ENCODE data around the gene VWDE. TPM values are rescaled to one million over a fixed set of nuclear protein-coding genes. Genes with fewer than 3 reads are reported as not detected.
"Not testable (repeated sequence)": the region's sequence is repeated elsewhere in the genome, so short reads cannot be mapped to it uniquely, and the experiment has no call there.

The VWDE gene
- total RNA-seq (2014; rRNA removed; shearing (Covaris generic); ENCODE audit: low replicate concordance), result not detected in 2 replicates

DNA sequence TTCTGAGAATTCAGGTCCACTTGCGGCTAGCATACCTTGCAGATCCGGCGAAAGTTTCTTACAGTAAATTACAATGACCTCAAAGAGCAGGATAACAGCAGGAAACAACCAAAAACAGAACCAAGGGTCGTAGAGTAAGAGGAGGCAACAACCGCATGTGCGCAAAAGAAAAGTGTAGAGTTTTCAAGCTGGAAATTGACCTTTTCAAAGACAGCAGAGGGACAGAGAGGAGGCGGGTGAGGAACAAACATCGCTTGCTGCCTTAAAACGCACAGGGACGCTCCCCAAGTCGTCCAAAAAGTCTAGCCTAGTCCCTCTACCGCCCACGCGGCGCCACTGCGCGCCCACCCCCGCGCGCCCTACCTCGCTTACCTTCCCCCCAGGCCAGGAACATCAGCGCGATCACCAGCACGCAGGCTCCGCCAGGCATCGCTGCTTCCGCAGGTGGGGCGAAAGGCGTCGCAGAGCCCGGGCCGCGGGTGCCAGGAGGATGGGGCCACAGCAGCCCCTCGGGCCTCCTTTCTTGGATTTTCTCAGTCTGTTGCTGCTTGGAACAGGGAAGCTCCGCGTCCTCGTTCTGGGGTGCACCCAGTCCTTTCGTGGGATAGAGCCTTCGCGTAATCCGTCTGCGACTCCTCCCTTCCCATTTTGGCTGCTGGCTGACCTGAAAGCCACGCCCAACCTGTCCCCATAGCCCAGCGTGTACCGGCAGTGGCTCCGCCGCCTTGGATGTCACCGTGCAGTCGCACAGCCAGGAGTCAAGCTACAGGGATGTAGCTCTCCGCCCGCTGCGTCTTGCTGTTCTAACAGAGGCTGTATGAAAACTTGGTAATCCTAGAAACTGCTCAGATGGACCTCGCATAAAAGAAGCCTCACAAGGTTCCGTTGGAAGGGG lies at the start of gene VWDE:
Gene VWDE (minus strand): TSS at position 579 of the 895 bp plus-strand sequence. CDS start 149 bp downstream, at position 430.
- H3K9me2 ChIP-seq (replicated peaks; ENCODE audit: insufficient read depth, low read length), result no peaks in the 10 kb centered on the region
- H3K36me3 ChIP-seq (ENCODE audit: insufficient read depth, low read length), result no peaks in the 10 kb centered on the region
- H4K20me1 ChIP-seq (ENCODE audit: insufficient read depth, low read depth, low read length), result no peaks in the 10 kb centered on the region
- no peaks in the 10 kb centered on the region for H3K27me3 ChIP-seq (ENCODE audit: low read length)
- H3K27ac ChIP-seq (ENCODE audit: low read length), result no peak within 1 kb of the TSS
- H3K79me2 ChIP-seq (ENCODE audit: low read length), result no peaks in the 10 kb centered on the region
- no peaks in the 10 kb centered on the region for H3K9me3 ChIP-seq (ENCODE audit: low read length)
- H3K4me2 ChIP-seq (ENCODE audit: low read depth, low read length, poor library complexity, severe bottlenecking), result no peak within 1 kb of the TSS
- H2AFZ ChIP-seq (ENCODE audit: low read length), result no peak within 1 kb of the TSS
- no peak within 1 kb of the TSS for H3K9ac ChIP-seq (ENCODE audit: low read length)
- DNase-seq, result no peak
- H3K4me1 ChIP-seq (ENCODE audit: low read length), result no peaks in the 10 kb centered on the region
- no peak within 1 kb of the TSS for H3K4me3 ChIP-seq (ENCODE audit: low read length)

DNA sequence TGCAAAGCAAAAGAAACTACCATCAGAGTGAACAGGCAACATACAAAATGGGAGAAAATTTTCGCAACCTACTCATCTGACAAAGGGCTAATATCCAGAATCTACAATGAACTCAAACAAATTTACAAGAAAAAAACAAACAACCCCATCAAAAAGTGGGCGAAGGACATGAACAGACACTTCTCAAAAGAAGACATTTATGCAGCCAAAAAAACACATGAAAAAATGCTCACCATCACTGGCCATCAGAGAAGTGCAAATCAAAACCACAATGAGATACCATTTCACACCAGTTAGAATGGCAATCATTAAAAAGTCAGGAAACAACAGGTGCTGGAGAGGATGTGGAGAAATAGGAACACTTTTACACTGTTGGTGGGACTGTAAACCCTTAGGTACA lies 49.5 kb upstream of the VWDE start:
- H3K27ac ChIP-seq (ENCODE audit: low read length); H3K9me2 ChIP-seq (replicated peaks; ENCODE audit: insufficient read depth, low read length); H3K9ac ChIP-seq (ENCODE audit: low read length); H3K79me2 ChIP-seq (ENCODE audit: low read length); H3K9me3 ChIP-seq (ENCODE audit: low read length); H3K4me3 ChIP-seq (ENCODE audit: low read length); H3K4me2 ChIP-seq (ENCODE audit: low read depth, low read length, poor library complexity, severe bottlenecking); H2AFZ ChIP-seq (ENCODE audit: low read length); DNase-seq; H3K27me3 ChIP-seq (ENCODE audit: low read length); H3K36me3 ChIP-seq (ENCODE audit: insufficient read depth, low read length); H3K4me1 ChIP-seq (ENCODE audit: low read length); H4K20me1 ChIP-seq (ENCODE audit: insufficient read depth, low read depth, low read length): not testable (repeated sequence)

DNA sequence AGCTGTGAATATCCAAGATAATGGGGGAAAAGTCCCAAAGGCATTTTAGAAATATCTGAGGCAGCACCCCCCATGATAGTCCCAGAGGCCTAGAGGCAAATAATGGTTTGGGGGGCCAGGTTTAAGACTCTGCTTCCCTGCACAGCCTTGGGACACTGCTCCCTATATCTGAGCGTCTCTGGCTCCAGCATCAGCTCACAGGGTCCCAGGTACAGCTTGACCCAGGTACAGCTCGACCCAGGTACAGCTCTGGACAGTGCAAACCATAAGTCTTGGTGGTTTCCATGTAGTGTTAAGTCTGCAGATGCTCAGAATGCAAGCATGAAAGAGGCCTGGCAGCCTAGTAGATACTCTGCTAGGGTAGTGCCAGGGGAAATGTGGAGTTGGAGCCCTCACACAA lies 47.0 kb upstream of the VWDE start:
- no peak overlapping the region for H3K4me2 ChIP-seq (ENCODE audit: low read depth, low read length, poor library complexity, severe bottlenecking)
- H4K20me1 ChIP-seq (ENCODE audit: insufficient read depth, low read depth, low read length), result no peaks in the 10 kb centered on the region
- no peak for DNase-seq
- H3K9ac ChIP-seq (ENCODE audit: low read length), result no peak overlapping the region
- no peaks in the 10 kb centered on the region for H3K27me3 ChIP-seq (ENCODE audit: low read length)
- no peaks in the 10 kb centered on the region for H3K79me2 ChIP-seq (ENCODE audit: low read length)
- no peak overlapping the region for H3K4me3 ChIP-seq (ENCODE audit: low read length)
- no peaks in the 10 kb centered on the region for H3K9me3 ChIP-seq (ENCODE audit: low read length)
- no peak overlapping the region for H3K27ac ChIP-seq (ENCODE audit: low read length)
- no peak overlapping the region for H2AFZ ChIP-seq (ENCODE audit: low read length)
- no peaks in the 10 kb centered on the region for H3K36me3 ChIP-seq (ENCODE audit: insufficient read depth, low read length)
- H3K4me1 ChIP-seq (ENCODE audit: low read length), result peaks cover 4% of the 10 kb centered on the region
- no peaks in the 10 kb centered on the region for H3K9me2 ChIP-seq (replicated peaks; ENCODE audit: insufficient read depth, low read length)

DNA sequence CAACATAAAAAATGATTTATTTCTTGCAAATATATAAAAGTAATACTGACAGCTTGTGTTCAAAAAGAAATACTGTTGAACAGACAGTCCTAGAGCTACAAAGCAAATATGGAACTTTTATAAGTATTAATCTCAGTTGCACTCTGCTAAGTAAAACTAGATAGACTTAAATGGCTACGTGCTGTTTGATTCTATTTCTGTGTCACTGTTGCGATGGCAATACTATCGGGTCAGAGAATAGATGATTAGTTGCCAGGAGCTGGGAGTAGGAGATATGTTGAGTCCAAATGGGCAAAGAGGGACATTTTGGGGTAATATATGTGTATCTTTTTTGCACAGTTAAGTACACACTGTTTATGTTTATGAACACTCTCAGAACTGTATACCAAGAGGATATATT lies 41.1 kb upstream of the VWDE start:
- Histone ChIP-seq H3K36me3 (ENCODE audit: insufficient read depth, low read length) (no peaks in the 10 kb centered on the region), H3K27me3 (ENCODE audit: low read length) (no peaks in the 10 kb centered on the region), H2AFZ (ENCODE audit: low read length) (no peak overlapping the region), H4K20me1 (ENCODE audit: insufficient read depth, low read depth, low read length) (no peaks in the 10 kb centered on the region), H3K4me2 (ENCODE audit: low read depth, low read length, poor library complexity, severe bottlenecking) (no peak overlapping the region), H3K9me2 (replicated peaks; ENCODE audit: insufficient read depth, low read length) (no peaks in the 10 kb centered on the region), H3K79me2 (ENCODE audit: low read length) (no peaks in the 10 kb centered on the region), H3K9me3 (ENCODE audit: low read length) (no peaks in the 10 kb centered on the region), H3K9ac (ENCODE audit: low read length) (no peak overlapping the region), H3K4me1 (ENCODE audit: low read length) (no peaks in the 10 kb centered on the region), H3K27ac (ENCODE audit: low read length) (no peak overlapping the region), H3K4me3 (ENCODE audit: low read length) (no peak overlapping the region)
- DNase-seq, result no peak

DNA sequence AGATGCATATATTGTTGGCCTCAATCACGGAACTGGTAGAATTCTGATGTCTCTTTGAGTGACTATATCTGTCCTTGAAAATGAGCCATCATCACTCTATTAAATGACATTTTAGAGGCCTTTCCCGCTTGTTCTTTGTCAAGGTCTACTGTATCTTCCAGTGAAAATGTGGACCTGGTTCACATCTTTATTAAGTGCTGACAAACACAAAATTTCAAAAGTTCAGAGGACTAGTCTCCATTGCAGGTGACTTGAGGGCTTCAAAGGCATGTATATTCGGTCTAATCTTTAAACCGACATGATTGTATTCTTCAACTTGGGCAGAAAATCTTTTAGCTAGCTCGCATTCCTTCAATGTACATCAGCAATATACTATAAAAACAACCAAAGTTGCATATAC lies 36.6 kb upstream of the VWDE start:
- Histone ChIP-seq H4K20me1 (ENCODE audit: insufficient read depth, low read depth, low read length) (no peaks in the 10 kb centered on the region), H2AFZ (ENCODE audit: low read length) (no peak overlapping the region), H3K27ac (ENCODE audit: low read length) (no peak overlapping the region), H3K79me2 (ENCODE audit: low read length) (no peaks in the 10 kb centered on the region), H3K4me3 (ENCODE audit: low read length) (no peak overlapping the region), H3K4me1 (ENCODE audit: low read length) (peaks cover 4% of the 10 kb centered on the region; the same call in 1 of the 2 replicates), H3K9me2 (replicated peaks; ENCODE audit: insufficient read depth, low read length) (no peaks in the 10 kb centered on the region), H3K4me2 (ENCODE audit: low read depth, low read length, poor library complexity, severe bottlenecking) (no peak overlapping the region), H3K36me3 (ENCODE audit: insufficient read depth, low read length) (no peaks in the 10 kb centered on the region), H3K9me3 (ENCODE audit: low read length) (no peaks in the 10 kb centered on the region), H3K27me3 (ENCODE audit: low read length) (no peaks in the 10 kb centered on the region), H3K9ac (ENCODE audit: low read length) (no peak overlapping the region)
- DNase-seq, result peak; percentile 4

DNA sequence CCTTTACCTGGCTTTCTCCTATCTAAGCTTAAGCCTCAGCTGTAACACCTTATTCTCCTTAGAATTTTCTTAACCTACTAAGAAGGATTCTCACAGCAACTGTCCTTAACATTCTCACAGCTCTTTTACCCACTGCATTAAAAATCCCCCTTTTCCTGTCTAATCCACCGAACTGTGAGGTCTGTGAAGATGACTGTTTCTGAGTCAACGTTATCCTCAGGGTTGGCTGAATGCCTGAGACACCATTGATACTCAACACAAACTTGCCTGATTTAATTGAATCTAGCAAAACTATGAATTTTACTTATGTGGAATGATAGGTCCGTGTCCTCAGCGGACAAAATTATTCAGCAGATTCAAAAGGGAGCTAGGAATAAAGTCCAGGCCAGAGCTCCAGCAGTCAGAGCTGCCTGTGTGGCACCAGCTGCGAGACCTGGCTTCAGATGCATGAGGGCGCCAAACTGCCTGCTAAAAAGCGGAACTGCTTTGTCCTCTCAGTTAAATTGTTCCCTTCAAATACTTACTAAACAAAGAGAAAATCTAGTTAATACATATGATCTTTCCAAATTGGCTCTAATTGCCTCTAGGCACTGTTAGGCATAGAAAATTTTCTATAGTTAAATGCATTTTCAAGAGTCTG lies 33.4 kb upstream of the VWDE start:
- H3K9ac ChIP-seq (ENCODE audit: low read length), result no peak overlapping the region
- H2AFZ ChIP-seq (ENCODE audit: low read length), result no peak overlapping the region

DNA sequence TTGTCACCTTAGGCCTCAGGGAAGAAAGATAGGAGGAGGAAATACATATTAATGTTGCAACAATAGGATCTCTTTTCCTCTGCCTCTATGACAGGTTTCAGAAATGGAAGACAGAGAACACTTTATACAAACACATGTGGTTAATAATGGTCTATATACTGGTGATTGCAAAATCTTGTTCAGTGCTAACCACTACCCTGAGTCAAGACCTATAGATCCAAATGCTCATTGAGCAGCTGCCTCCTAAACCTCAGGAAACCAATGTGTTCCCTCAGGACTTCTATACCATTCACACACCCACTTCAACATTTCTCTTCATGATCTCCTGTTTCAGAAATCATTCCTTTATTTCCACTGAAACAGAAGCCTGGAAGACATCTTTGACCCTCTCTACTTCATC lies 32.5 kb upstream of the VWDE start:
- Histone ChIP-seq H3K9ac (ENCODE audit: low read length) (no peak overlapping the region), H3K4me2 (ENCODE audit: low read depth, low read length, poor library complexity, severe bottlenecking) (no peak overlapping the region), H3K9me3 (ENCODE audit: low read length) (no peaks in the 10 kb centered on the region), H3K79me2 (ENCODE audit: low read length) (no peaks in the 10 kb centered on the region), H3K9me2 (replicated peaks; ENCODE audit: insufficient read depth, low read length) (no peaks in the 10 kb centered on the region), H4K20me1 (ENCODE audit: insufficient read depth, low read depth, low read length) (no peaks in the 10 kb centered on the region), H3K4me1 (ENCODE audit: low read length) (peaks cover 4% of the 10 kb centered on the region; the same call in 1 of the 2 replicates), H3K4me3 (ENCODE audit: low read length) (no peak overlapping the region), H3K27ac (ENCODE audit: low read length) (no peak overlapping the region), H2AFZ (ENCODE audit: low read length) (no peak overlapping the region), H3K36me3 (ENCODE audit: insufficient read depth, low read length) (no peaks in the 10 kb centered on the region), H3K27me3 (ENCODE audit: low read length) (no peaks in the 10 kb centered on the region)
- DNase-seq, result no peak

More for the DNA sequence above, 33.4 kb upstream of the VWDE start:
- no peak overlapping the region for H3K4me2 ChIP-seq (ENCODE audit: low read depth, low read length, poor library complexity, severe bottlenecking)
- H3K9me2 ChIP-seq (replicated peaks; ENCODE audit: insufficient read depth, low read length), result no peaks in the 10 kb centered on the region
- no peak overlapping the region for H3K4me3 ChIP-seq (ENCODE audit: low read length)
- no peaks in the 10 kb centered on the region for H4K20me1 ChIP-seq (ENCODE audit: insufficient read depth, low read depth, low read length)
- H3K36me3 ChIP-seq (ENCODE audit: insufficient read depth, low read length), result no peaks in the 10 kb centered on the region
- H3K9me3 ChIP-seq (ENCODE audit: low read length), result no peaks in the 10 kb centered on the region
- no peaks in the 10 kb centered on the region for H3K27me3 ChIP-seq (ENCODE audit: low read length)
- peak; percentile 72 for DNase-seq
- H3K27ac ChIP-seq (ENCODE audit: low read length), result no peak overlapping the region
- H3K79me2 ChIP-seq (ENCODE audit: low read length), result no peaks in the 10 kb centered on the region
- peaks cover 4% of the 10 kb centered on the region; the same call in 1 of the 2 replicates for H3K4me1 ChIP-seq (ENCODE audit: low read length)

DNA sequence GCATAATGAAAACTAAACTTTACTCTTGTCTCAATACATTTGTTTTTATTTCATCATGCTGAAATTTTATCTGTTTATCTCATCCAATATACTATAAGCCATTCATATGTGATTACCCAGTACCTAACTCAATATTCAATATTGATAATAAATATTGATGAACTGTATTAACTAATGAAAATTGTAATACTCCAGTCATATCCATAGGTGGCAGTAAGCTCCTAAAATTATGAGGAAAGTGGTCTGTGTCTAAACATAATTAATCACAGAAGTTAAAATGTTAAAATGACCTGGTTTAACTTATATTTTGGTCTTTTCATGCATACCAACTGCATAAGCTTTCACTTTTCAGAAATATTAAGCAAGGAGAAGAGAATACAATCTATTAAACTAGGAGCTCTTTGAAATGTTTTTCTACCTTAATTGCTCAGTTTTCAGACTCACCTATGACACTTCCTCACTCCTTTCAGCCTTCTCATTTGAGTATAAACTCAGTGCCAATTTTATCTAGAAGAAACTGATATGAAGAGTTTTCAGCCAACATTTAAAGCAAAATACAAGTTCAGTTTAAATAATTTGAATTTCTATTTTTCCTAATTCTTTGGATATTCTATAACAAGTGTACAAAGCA lies 30.5 kb upstream of the VWDE start:
- Histone ChIP-seq H3K4me2 (ENCODE audit: low read depth, low read length, poor library complexity, severe bottlenecking) (no peak overlapping the region), H3K9me3 (ENCODE audit: low read length) (no peaks in the 10 kb centered on the region), H3K27me3 (ENCODE audit: low read length) (no peaks in the 10 kb centered on the region), H3K4me1 (ENCODE audit: low read length) (peaks cover 4% of the 10 kb centered on the region; the same call in 1 of the 2 replicates), H3K9ac (ENCODE audit: low read length) (no peak overlapping the region), H3K36me3 (ENCODE audit: insufficient read depth, low read length) (no peaks in the 10 kb centered on the region), H3K9me2 (replicated peaks; ENCODE audit: insufficient read depth, low read length) (no peaks in the 10 kb centered on the region), H4K20me1 (ENCODE audit: insufficient read depth, low read depth, low read length) (no peaks in the 10 kb centered on the region), H2AFZ (ENCODE audit: low read length) (no peak overlapping the region), H3K4me3 (ENCODE audit: low read length) (no peak overlapping the region), H3K27ac (ENCODE audit: low read length) (no peak overlapping the region), H3K79me2 (ENCODE audit: low read length) (no peaks in the 10 kb centered on the region)
- peak; percentile 44 for DNase-seq
